HG02973 (cell line): ENCODE measurements around the gene PDLIM1.

Experiments
- ATAC-seq: cut with Tn5 transposase; IDR thresholded peaks from one replicate; pipeline ENCODE4 v1.9.1; 2021; ENCODE audit warnings: moderate library complexity; ENCODE audit not compliant: unreplicated experiment

The PDLIM1 gene

GRCh38 chr10:95289003-95289920, 1.5 kb downstream of the PDLIM1 start:
- no peak for ATAC-seq

GRCh38 chr10:95288303-95288702, 2.5 kb downstream of the PDLIM1 start:
- no peak for ATAC-seq

- no peak for ATAC-seq
These were observed 3.5 kb downstream of the PDLIM1 start for GRCh38 chr10:95287281-95287680.

- ATAC-seq = no peak
These were observed 4.1 kb downstream of the PDLIM1 start for GRCh38 chr10:95286707-95287106.

GRCh38 chr10:95285556-95285955, 5.2 kb downstream of the PDLIM1 start:
- ATAC-seq = no peak

- peak; percentile 40 for ATAC-seq
These were observed 6.0 kb downstream of the PDLIM1 start for GRCh38 chr10:95284807-95285206.

- no peak for ATAC-seq
These were observed 8.7 kb downstream of the PDLIM1 start for GRCh38 chr10:95282107-95282506.

GRCh38 chr10:95281206-95281605, 9.6 kb downstream of the PDLIM1 start:
- no peak for ATAC-seq

- no peak for ATAC-seq
These were observed 10.2 kb downstream of the PDLIM1 start for GRCh38 chr10:95280637-95281036.

- no peak for ATAC-seq
These were observed 11.6 kb downstream of the PDLIM1 start for GRCh38 chr10:95279042-95279820.

GRCh38 chr10:95278061-95278988, 12.5 kb downstream of the PDLIM1 start:
- ATAC-seq = no peak

GRCh38 chr10:95277614-95278013, 13.2 kb downstream of the PDLIM1 start:
- no peak for ATAC-seq

GRCh38 chr10:95277201-95277570, 13.6 kb downstream of the PDLIM1 start:
- no peak for ATAC-seq

GRCh38 chr10:95276367-95277200, 14.2 kb downstream of the PDLIM1 start:
- no peak for ATAC-seq

- no peak for ATAC-seq
These were observed 15.0 kb downstream of the PDLIM1 start for GRCh38 chr10:95275726-95276366.

- ATAC-seq = no peak
These were observed 17.1 kb downstream of the PDLIM1 start for GRCh38 chr10:95273393-95274312.

GRCh38 chr10:95268438-95268837, 22.4 kb downstream of the PDLIM1 start:
- ATAC-seq = no peak

- ATAC-seq = no peak
These were observed 23.6 kb downstream of the PDLIM1 start for GRCh38 chr10:95267251-95267650.
